Spleen (tissue), 11 donors: ENCODE data around the gene PIGV. TPM values are rescaled to one million over a fixed set of nuclear protein-coding genes. Genes with fewer than 3 reads are reported as not detected.
"Not testable (repeated sequence)": the region's sequence is repeated elsewhere in the genome, so short reads cannot be mapped to it uniquely, and the experiment has no call there.

ENCODE experiments used
- DNase-seq: peaks from one replicate; pipeline ENCODE4 v3.0.0-alpha.2; 2020
- H3K27ac ChIP-seq, 8 donors: fragments of 200-600 bp; sonication (generic) in 7 of 8; 1 replicate in 4 of 8; 2 replicates in 4 of 8; pipeline versions ENCODE4 v1.5.0 to v1.8.0; 2016 to 2021; ENCODE audit warnings: inconsistent platforms in 4 of 8, mild to moderate bottlenecking in 4 of 8, moderate library complexity in 1 of 8
- H3K27me3 ChIP-seq, 7 donors: fragments of 200-600 bp; sonication (generic) in 6 of 7; replicated peaks in 1 of 7; 1 replicate in 4 of 7; 2 replicates in 3 of 7; pipeline versions ENCODE4 v1.5.0 to v1.8.0; 2016 to 2021; ENCODE audit warnings: inconsistent platforms in 3 of 7, mild to moderate bottlenecking in 1 of 7
- H3K36me3 ChIP-seq, 6 donors: fragments of 200-600 bp; sonication (generic) in 5 of 6; 1 replicate in 4 of 6; 2 replicates in 2 of 6; pipeline versions ENCODE4 v1.5.0 to v1.8.0; 2016 to 2021; ENCODE audit warnings: inconsistent platforms in 2 of 6
- H3K4me1 ChIP-seq, 6 donors: fragments of 200-600 bp; sonication (generic) in 5 of 6; 1 replicate in 3 of 6; 2 replicates in 3 of 6; pipeline versions ENCODE4 v1.5.0 to v1.8.0; 2016 to 2021; ENCODE audit warnings: inconsistent platforms in 3 of 6
- H3K4me3 ChIP-seq, 8 donors: fragments of 200-600 bp; sonication (generic) in 7 of 8; 1 replicate in 4 of 8; 2 replicates in 4 of 8; pipeline versions ENCODE4 v1.5.0 to v1.8.0; 2016 to 2021; ENCODE audit warnings: inconsistent platforms in 4 of 8, mild to moderate bottlenecking in 4 of 8, moderate library complexity in 2 of 8
- H3K9me3 ChIP-seq, 8 donors: fragments of 200-600 bp; sonication (generic) in 7 of 8; 1 replicate in 4 of 8; 2 replicates in 4 of 8; pipeline versions ENCODE4 v1.5.0 to v1.8.0; 2016 to 2021; ENCODE audit warnings: inconsistent platforms in 4 of 8
- CTCF ChIP-seq, 11 experiments: fragments of 200-600 bp in 7 of 11; fragments of 450-650 bp in 4 of 11; sonication (generic) in 4 of 11; IDR thresholded peaks in 8 of 11; conservative IDR thresholded peaks in 3 of 11; 1 replicate in 7 of 11; 2 replicates in 4 of 11; pipeline versions ENCODE4 v1.4.0 to v1.8.0; 2016 to 2021; ENCODE audit warnings: antibody characterized with exemption in 11 of 11, inconsistent platforms in 4 of 11, mild to moderate bottlenecking in 1 of 11
- POLR2A ChIP-seq, 3 donors: fragments of 450-650 bp; IDR thresholded peaks; one replicate each; pipeline ENCODE4 v1.5.1; 2017; ENCODE audit warnings: antibody characterized with exemption in 3 of 3, mild to moderate bottlenecking in 1 of 3
- POLR2AphosphoS5 ChIP-seq, 3 donors: sonication (generic); formaldehyde crosslinking; IDR thresholded peaks; one replicate each; pipeline ENCODE4 v1.5.1; 2017; ENCODE audit warnings: antibody characterized with exemption in 3 of 3
- WGBS, 5 donors: extraction: QIAGEN DNeasy Blood & Tissue Kit in 3 of 5; methylation state at CpG; one replicate each; pipeline versions ENCODE4 v1.1.5 to v1.1.7; 2013 to 2018; 5-methylcytosine and 5-hydroxymethylcytosine counted together
- intact Hi-C: fragments of 100-400 bp; cut with DNase I; formaldehyde crosslinking; loops from one replicate; pipeline ENCODE4 v1.15.0; 2023; ENCODE audit warnings: low total_unique reads
- polyA plus RNA-seq, 3 donors: library from polyadenylated mRNA; stranded (reverse); fragments of 200-250 nt; gene quantifications; one replicate each; pipeline ENCODE4 v1.2.1, GENCODE V29; 2013
- total RNA-seq, 7 donors: library from RNA; depleted of rRNA in 3 of 7; stranded (reverse); fragments of >200 nt in 3 of 7; fragmentation: NEBNext Ultra II Directional in 4 of 7; extraction: Animal tissue kit (Norgen Biotek cat#: 25700) in 4 of 7; gene quantifications; one replicate each; pipeline versions ENCODE4 v1.1.0 to v1.2.1, GENCODE V29; 2016 to 2021
- donor health status: healthy with polysubstance abuse.
- donor health status: DM: no; HTN: no; CAD: no; lungs with moderate emphysema.
- donor health status: DM: no; HTN: no; CAD: no.
- donor health status: Bipolar disorder and iron deficiency.
- donor health status: healthy.
- donor health status: DM: no; HTN: no; CAD: no.
- donor health status: DM: yes; HTN: yes; CAD: no.

PIGV gene
- total and polyA plus RNA-seq, 10 donors, result 4.8 to 21.8 (median 10.3) TPM

GRCh38 chr1:26797627-26798026 is 9.9 kb downstream of the PIGV start:
- H3K4me1 ChIP-seq, result peaks cover 15 to 50% (median 27%) of the 10 kb centered on the region in 6 donors
- H3K4me3 ChIP-seq, result no peak overlapping the region
- H3K27me3 ChIP-seq, result no peaks in the 10 kb centered on the region
- peak overlapping the region in 1 of 8 donors; percentile 4 for H3K27ac ChIP-seq
- 74 to 87% (median 80%) methylated on average over 2 of the region's 2 CpGs for WGBS, 5 donors
- no peak for TF ChIP-seq POLR2AphosphoS5 (IDR thresholded peaks at IDR 0.05)
- no peak for TF ChIP-seq POLR2A (IDR thresholded peaks at IDR 0.05)
- TF ChIP-seq CTCF (IDR thresholded peaks at IDR 0.05 in 8 of 11, conservative IDR thresholded peaks at IDR 0.05 in 3 of 11), result no peak
- intact Hi-C loops, result no loop called here
- no peak for DNase-seq
- no peaks in the 10 kb centered on the region for H3K9me3 ChIP-seq
- H3K36me3 ChIP-seq, result peaks cover 0 to 59% (median 16%) of the 10 kb centered on the region in 6 donors

- WGBS, 5 donors, result 44 to 69% (median 57%) methylated on average over 4 to 5 of the region's 5 CpGs
- DNase-seq, result no peak
- Histone ChIP-seq H3K27ac (peak overlapping the region; percentile 37 to 85 (median 69)), H3K4me3 (no peak overlapping the region), H3K9me3 (no peaks in the 10 kb centered on the region), H3K27me3 (no peaks in the 10 kb centered on the region), H3K36me3 (peaks cover 0 to 39% (median 8%) of the 10 kb centered on the region in 6 donors), H3K4me1 (peaks cover 15 to 50% (median 27%) of the 10 kb centered on the region in 6 donors)
- intact Hi-C loops, result no loop called here
- TF ChIP-seq CTCF (IDR thresholded peaks at IDR 0.05 in 8 of 11, conservative IDR thresholded peaks at IDR 0.05 in 3 of 11) (no peak), POLR2AphosphoS5 (IDR thresholded peaks at IDR 0.05) (peak in 2 of 3 donors; percentile 13 to 31), POLR2A (IDR thresholded peaks at IDR 0.05) (no peak)
These were observed 11.9 kb downstream of the PIGV start for GRCh38 chr1:26799479-26800142.

- H3K27me3 ChIP-seq, intact Hi-C loops: not testable (repeated sequence)
These were observed 16.2 kb downstream of the PIGV start for GRCh38 chr1:26803932-26804331.

GRCh38 chr1:26810105-26810504 is 22.4 kb downstream of the PIGV start:
- DNase-seq, H3K9me3 ChIP-seq, H3K36me3 ChIP-seq, H3K27me3 ChIP-seq: not testable (repeated sequence)
- peak overlapping the region in 1 of 8 donors; percentile 39 for H3K4me3 ChIP-seq
- TF ChIP-seq POLR2AphosphoS5 (IDR thresholded peaks at IDR 0.05) (peak in 1 of 3 donors; percentile 52), CTCF (IDR thresholded peaks at IDR 0.05 in 8 of 11, conservative IDR thresholded peaks at IDR 0.05 in 3 of 11) (peak; percentile 67 to 88 (median 75))
- WGBS, 5 donors, result 50 to 57% (median 52%) methylated on average over 11 of the region's 11 CpGs
- intact Hi-C loops, result loop anchor here (10.0 kb wide), 1 partner anchor 65 kb away; no protein-coding TSS in a partner anchor
- peak overlapping the region in 2 of 8 donors; percentile 5 to 58 for H3K27ac ChIP-seq
- peaks cover 0 to 33% (median 11%) of the 10 kb centered on the region in 6 donors for H3K4me1 ChIP-seq

More at GRCh38 chr1:26803932-26804331, 16.2 kb downstream of the PIGV start:
- 96 to 100% (median 97%) methylated on average over 10 to 29 of the region's 36 CpGs for WGBS, 5 donors
- H3K27ac ChIP-seq, H3K9me3 ChIP-seq, H3K36me3 ChIP-seq, H3K4me3 ChIP-seq, DNase-seq: not testable (repeated sequence)
- H3K4me1 ChIP-seq, result peaks cover 15 to 35% (median 24%) of the 10 kb centered on the region in 6 donors
